ENCODE data around the gene ZBTB17.

The ZBTB17 gene

DNA sequence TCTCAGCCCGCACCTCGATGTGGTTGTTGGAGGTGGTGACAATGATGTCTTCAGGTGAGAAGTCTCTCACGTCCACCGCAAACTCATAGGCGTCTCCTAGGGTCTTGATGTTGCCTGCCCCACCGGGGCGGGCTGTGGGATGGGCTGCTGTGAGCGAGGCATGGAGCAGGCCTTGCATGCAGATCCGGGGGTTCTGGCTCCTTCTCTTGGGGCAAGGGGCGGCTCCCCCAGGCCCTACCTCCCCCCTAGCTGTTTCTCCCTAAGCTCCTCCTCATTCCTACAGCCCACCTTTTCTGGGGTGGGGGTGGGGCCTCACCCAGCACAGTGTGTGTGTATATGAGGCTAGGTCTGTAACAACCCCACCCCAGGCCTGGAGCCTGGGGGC is 41.2 kb upstream of the ZBTB17 start:
- Histone ChIP-seq H3K9me2 (replicated peaks; ENCODE audit: control insufficient read depth, low read length) (no peaks in the 10 kb centered on the region), H3K4me2 (ENCODE audit: low read length) (no peak overlapping the region), H3K4me1 (ENCODE audit: control insufficient read depth, low read length) (peaks cover 32% of the 10 kb centered on the region), H4K20me1 (ENCODE audit: control insufficient read depth, insufficient read depth, low read depth, low read length) (no peaks in the 10 kb centered on the region), H3K4me3 (ENCODE audit: low read length) (no peak overlapping the region), H3K9me3 (ENCODE audit: control insufficient read depth, insufficient read depth, low read length) (no peaks in the 10 kb centered on the region), H3K79me2 (ENCODE audit: control insufficient read depth, low read length) (no peaks in the 10 kb centered on the region), H3K27ac (ENCODE audit: low read depth, low read length) (no peak overlapping the region), H3K27me3 (ENCODE audit: control insufficient read depth, low read length) (peaks cover 30% of the 10 kb centered on the region), H3K36me3 (ENCODE audit: control insufficient read depth, low read length) (no peaks in the 10 kb centered on the region), H3F3A (ENCODE audit: control insufficient read depth, insufficient read depth) (no peaks in the 10 kb centered on the region)
- TF ChIP-seq, protein P1, sequence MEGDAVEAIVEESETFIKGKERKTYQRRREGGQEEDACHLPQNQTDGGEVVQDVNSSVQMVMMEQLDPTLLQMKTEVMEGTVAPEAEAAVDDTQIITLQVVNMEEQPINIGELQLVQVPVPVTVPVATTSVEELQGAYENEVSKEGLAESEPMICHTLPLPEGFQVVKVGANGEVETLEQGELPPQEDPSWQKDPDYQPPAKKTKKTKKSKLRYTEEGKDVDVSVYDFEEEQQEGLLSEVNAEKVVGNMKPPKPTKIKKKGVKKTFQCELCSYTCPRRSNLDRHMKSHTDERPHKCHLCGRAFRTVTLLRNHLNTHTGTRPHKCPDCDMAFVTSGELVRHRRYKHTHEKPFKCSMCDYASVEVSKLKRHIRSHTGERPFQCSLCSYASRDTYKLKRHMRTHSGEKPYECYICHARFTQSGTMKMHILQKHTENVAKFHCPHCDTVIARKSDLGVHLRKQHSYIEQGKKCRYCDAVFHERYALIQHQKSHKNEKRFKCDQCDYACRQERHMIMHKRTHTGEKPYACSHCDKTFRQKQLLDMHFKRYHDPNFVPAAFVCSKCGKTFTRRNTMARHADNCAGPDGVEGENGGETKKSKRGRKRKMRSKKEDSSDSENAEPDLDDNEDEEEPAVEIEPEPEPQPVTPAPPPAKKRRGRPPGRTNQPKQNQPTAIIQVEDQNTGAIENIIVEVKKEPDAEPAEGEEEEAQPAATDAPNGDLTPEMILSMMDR (IDR thresholded peaks at IDR 0.05; ENCODE audit: low read depth, low read length, poor library complexity, severe bottlenecking): no peak
- no peak for TF ChIP-seq EZH2phosphoT487 (IDR thresholded peaks at IDR 0.05; ENCODE audit: borderline replicate concordance, low read length)

DNA sequence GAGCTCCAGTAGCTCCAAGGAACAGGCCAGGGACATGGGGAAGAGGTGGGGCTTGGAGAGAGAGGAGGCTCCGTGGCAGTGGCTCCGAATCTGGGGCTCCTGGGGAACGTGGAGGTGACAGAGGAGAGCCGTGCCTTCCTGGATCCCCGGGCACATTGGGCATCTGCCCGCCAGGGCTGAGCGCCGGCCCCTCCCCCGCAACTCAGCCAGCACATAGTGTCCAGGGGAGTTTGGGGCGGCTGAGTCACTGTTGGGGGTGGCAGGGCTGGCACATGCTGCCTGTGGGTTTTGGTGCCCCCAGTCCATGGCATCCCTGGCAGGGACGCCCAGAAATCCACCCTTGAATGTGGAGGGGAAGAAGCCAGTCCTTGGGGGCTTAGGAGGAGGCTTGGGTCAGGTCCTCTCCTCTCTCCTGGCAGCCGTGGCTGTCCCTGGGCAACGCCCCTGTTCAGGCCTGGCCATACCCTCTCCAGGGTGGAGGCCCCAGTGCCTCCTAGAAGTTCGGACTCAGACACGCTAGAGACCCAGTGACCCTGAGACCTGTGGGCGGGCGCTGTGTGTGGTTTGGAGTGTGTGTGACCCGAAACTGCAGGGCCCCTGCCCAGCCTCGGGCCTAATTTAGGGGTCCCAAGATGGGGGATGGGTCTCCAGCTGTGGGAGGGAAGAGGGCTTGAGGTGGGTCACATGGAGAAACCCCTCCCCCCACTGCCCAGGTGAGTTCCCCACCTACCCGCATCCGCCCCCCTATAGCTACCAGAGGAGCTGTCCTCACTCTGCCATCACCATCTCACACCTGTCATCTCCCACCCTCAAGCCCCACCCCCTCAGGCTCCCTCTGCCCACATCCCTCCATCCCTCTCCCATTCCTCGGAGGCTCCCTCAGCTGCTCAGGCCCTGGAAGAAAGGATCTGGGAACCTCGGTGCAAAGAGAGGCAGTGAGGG is 40.3 kb upstream of the ZBTB17 start:
- no peaks in the 10 kb centered on the region for H3K36me3 ChIP-seq (ENCODE audit: control insufficient read depth, low read length)
- H3K27me3 ChIP-seq (ENCODE audit: control insufficient read depth, low read length): peaks cover 25% of the 10 kb centered on the region
- no peak overlapping the region for H3K4me2 ChIP-seq (ENCODE audit: low read length)
- H3K9me3 ChIP-seq (ENCODE audit: control insufficient read depth, insufficient read depth, low read length): no peaks in the 10 kb centered on the region
- H3K4me3 ChIP-seq (ENCODE audit: low read length): no peak overlapping the region
- H3K79me2 ChIP-seq (ENCODE audit: control insufficient read depth, low read length): no peaks in the 10 kb centered on the region
- H3K4me1 ChIP-seq (ENCODE audit: control insufficient read depth, low read length): peaks cover 32% of the 10 kb centered on the region
- no peaks in the 10 kb centered on the region for H3F3A ChIP-seq (ENCODE audit: control insufficient read depth, insufficient read depth)
- no peak overlapping the region for H3K27ac ChIP-seq (ENCODE audit: low read depth, low read length)
- no peaks in the 10 kb centered on the region for H3K9me2 ChIP-seq (replicated peaks; ENCODE audit: control insufficient read depth, low read length)
- TF ChIP-seq EZH2phosphoT487 (IDR thresholded peaks at IDR 0.05; ENCODE audit: borderline replicate concordance, low read length): no peak
- TF ChIP-seq, protein P1 (IDR thresholded peaks at IDR 0.05; ENCODE audit: low read depth, low read length, poor library complexity, severe bottlenecking): no peak
- H4K20me1 ChIP-seq (ENCODE audit: control insufficient read depth, insufficient read depth, low read depth, low read length): no peaks in the 10 kb centered on the region

DNA sequence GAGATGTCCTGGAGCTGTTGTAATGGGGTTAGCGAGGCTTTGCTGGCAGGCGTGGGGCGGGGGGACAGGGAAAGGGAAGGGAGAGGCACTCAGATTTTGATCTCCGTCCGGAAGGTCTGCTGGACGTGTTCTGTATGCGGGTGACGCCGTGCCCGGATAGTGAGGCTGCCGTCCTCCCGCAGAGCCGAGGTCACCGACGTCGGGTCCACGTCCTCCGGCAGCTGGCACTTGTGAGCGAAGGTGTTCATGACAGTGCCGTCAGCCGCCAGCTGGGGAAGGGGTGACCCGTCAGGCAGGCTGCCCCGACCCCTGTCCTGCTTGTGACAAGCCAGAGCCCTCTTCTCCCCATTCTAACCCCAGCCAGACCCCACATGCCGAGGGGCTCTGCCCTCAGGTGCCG is 39.6 kb upstream of the ZBTB17 start:
- H3K27me3 ChIP-seq (ENCODE audit: control insufficient read depth, low read length): peaks cover 24% of the 10 kb centered on the region
- no peaks in the 10 kb centered on the region for H3K9me2 ChIP-seq (replicated peaks; ENCODE audit: control insufficient read depth, low read length)
- no peaks in the 10 kb centered on the region for H3K36me3 ChIP-seq (ENCODE audit: control insufficient read depth, low read length)
- H4K20me1 ChIP-seq (ENCODE audit: control insufficient read depth, insufficient read depth, low read depth, low read length): no peaks in the 10 kb centered on the region
- H3K4me1 ChIP-seq (ENCODE audit: control insufficient read depth, low read length): peaks cover 32% of the 10 kb centered on the region
- no peaks in the 10 kb centered on the region for H3K79me2 ChIP-seq (ENCODE audit: control insufficient read depth, low read length)
- no peak overlapping the region for H3K4me2 ChIP-seq (ENCODE audit: low read length)
- H3K9me3 ChIP-seq (ENCODE audit: control insufficient read depth, insufficient read depth, low read length): no peaks in the 10 kb centered on the region
- TF ChIP-seq, protein P1 (IDR thresholded peaks at IDR 0.05; ENCODE audit: low read depth, low read length, poor library complexity, severe bottlenecking): no peak
- no peak for TF ChIP-seq EZH2phosphoT487 (IDR thresholded peaks at IDR 0.05; ENCODE audit: borderline replicate concordance, low read length)
- no peak overlapping the region for H3K27ac ChIP-seq (ENCODE audit: low read depth, low read length)
- no peak overlapping the region for H3K4me3 ChIP-seq (ENCODE audit: low read length)
- H3F3A ChIP-seq (ENCODE audit: control insufficient read depth, insufficient read depth): no peaks in the 10 kb centered on the region

Data from DOHH2 (cell line).